Measurements from ENCODE around the gene SESTD1.

SESTD1 gene

GRCh38 chr2:179264368-179265081, at the start of gene SESTD1:
Gene SESTD1, minus strand, starts transcription at chr2:179264832. Its CDS starts 72,991 bp downstream, at chr2:179191841.
- peak within 1 kb of the TSS; percentile 95 for H3K27ac Mint-ChIP-seq

GRCh38 chr2:179313057-179313456, 48.4 kb upstream of the SESTD1 start:
- DNase-seq, result no peak
- H3K4me1 Mint-ChIP-seq, result peaks cover 0 to 2% of the 10 kb centered on the region in 2 donors
- H3K9me3 Mint-ChIP-seq, result peaks cover 5 to 8% of the 10 kb centered on the region in 2 donors
- H3K4me3 Mint-ChIP-seq, result no peak overlapping the region
- no peak for ATAC-seq (replicated peaks)
- no peak overlapping the region for H3K27ac Mint-ChIP-seq
- H3K36me3 Mint-ChIP-seq, result peaks cover 6% of the 10 kb centered on the region in 2 donors
- peaks cover 0 to 14% of the 10 kb centered on the region in 2 donors for H3K27me3 Mint-ChIP-seq

More at GRCh38 chr2:179264368-179265081, at the start of gene SESTD1:
- ATAC-seq (replicated peaks) (peak; percentile 66 to 82), DNase-seq (peak; percentile 60)
- H3K4me1 Mint-ChIP-seq, result peaks cover 23 to 43% of the 10 kb centered on the region in 2 donors
- no peaks in the 10 kb centered on the region for H3K36me3 Mint-ChIP-seq
- H3K27me3 Mint-ChIP-seq, result no peaks in the 10 kb centered on the region
- H3K9me3 Mint-ChIP-seq, result no peaks in the 10 kb centered on the region
- H3K4me3 Mint-ChIP-seq, result peak within 1 kb of the TSS; percentile 90 to 95

DNA sequence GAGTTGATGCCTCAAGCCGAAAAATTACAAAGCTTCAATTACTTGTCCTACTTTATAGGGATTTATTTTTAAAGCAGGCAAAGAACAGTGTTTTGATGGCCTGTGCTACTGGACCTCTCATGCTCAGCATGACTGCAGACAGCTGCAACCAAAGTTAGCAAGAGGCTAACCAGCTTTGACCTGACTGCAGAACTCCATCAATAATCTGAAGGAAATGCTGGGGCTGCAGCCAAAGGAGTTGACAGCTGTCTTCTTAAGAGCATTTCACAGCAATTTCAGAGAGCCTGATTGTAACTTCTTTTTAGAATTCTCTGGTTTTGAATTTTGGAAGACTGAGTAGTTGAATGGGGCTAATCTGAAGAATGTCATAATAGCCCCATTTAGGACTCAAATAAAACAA, 46.5 kb upstream of the SESTD1 start:
- DNase-seq, result no peak
- H3K36me3 Mint-ChIP-seq, result peaks cover 6% of the 10 kb centered on the region in 2 donors
- H3K27me3 Mint-ChIP-seq, result peaks cover 0 to 11% of the 10 kb centered on the region in 2 donors
- H3K9me3 Mint-ChIP-seq, result peaks cover 5 to 7% of the 10 kb centered on the region in 2 donors
- H3K4me1 Mint-ChIP-seq, result peaks cover 0 to 2% of the 10 kb centered on the region in 2 donors
- no peak overlapping the region for H3K27ac Mint-ChIP-seq
- ATAC-seq (replicated peaks), result no peak
- H3K4me3 Mint-ChIP-seq, result no peak overlapping the region

GRCh38 chr2:179307616-179308371, 43.2 kb upstream of the SESTD1 start:
- Mint-ChIP-seq H3K27me3 (no peaks in the 10 kb centered on the region), H3K9me3 (peaks cover 0 to 2% of the 10 kb centered on the region in 2 donors), H3K4me1 (peaks cover 0 to 2% of the 10 kb centered on the region in 2 donors)

GRCh38 chr2:179305125-179305524, 40.5 kb upstream of the SESTD1 start:
- Mint-ChIP-seq H3K4me1 (peaks cover 0 to 2% of the 10 kb centered on the region in 2 donors), H3K27ac (no peak overlapping the region), H3K4me3 (no peak overlapping the region), H3K9me3 (peaks cover 4 to 7% of the 10 kb centered on the region in 2 donors), H3K36me3 (peaks cover 3 to 4% of the 10 kb centered on the region in 2 donors), H3K27me3 (no peaks in the 10 kb centered on the region)
- no peak for DNase-seq
- ATAC-seq (replicated peaks), result no peak

More at GRCh38 chr2:179307616-179308371, 43.2 kb upstream of the SESTD1 start:
- H3K36me3 Mint-ChIP-seq, result peaks cover 0 to 1% of the 10 kb centered on the region in 2 donors
- DNase-seq (no peak), ATAC-seq (replicated peaks) (no peak)
- no peak overlapping the region for H3K4me3 Mint-ChIP-seq
- H3K27ac Mint-ChIP-seq, result no peak overlapping the region

- Mint-ChIP-seq H3K4me1 (peaks cover 0 to 2% of the 10 kb centered on the region in 2 donors), H3K36me3 (peaks cover 3 to 4% of the 10 kb centered on the region in 2 donors), H3K4me3 (no peak overlapping the region), H3K27ac (no peak overlapping the region), H3K27me3 (no peaks in the 10 kb centered on the region), H3K9me3 (peaks cover 4 to 7% of the 10 kb centered on the region in 2 donors)
- DNase-seq, result no peak
- ATAC-seq (replicated peaks), result no peak
Observed at GRCh38 chr2:179304424-179304823, 39.8 kb upstream of the SESTD1 start.

GRCh38 chr2:179302764-179303571, 38.3 kb upstream of the SESTD1 start:
- Mint-ChIP-seq H3K36me3 (peaks cover 3% of the 10 kb centered on the region in 2 donors), H3K4me1 (no peaks in the 10 kb centered on the region), H3K9me3 (peaks cover 4 to 6% of the 10 kb centered on the region in 2 donors), H3K4me3 (no peak overlapping the region), H3K27ac (no peak overlapping the region), H3K27me3 (no peaks in the 10 kb centered on the region)
- no peak for ATAC-seq (replicated peaks)
- no peak for DNase-seq

DNA sequence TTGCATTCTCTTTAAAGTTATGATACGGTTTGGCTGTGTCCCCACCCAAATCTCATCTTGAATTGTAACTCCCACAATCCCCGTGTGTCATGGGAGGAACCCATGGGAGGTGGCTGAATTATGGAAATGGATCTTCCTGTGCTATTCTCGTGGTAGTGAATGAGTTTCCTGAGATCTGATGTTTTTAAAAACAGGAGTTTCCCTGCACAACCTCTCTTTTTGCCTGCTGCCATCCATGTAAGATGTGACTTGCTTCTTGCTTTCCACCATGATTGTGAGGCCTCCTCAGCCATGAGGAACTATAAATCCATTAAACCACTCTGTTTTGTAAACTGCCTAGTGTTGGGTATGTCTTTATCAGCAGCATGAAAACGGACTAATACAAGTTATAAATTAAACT, 37.5 kb upstream of the SESTD1 start:
- Mint-ChIP-seq H3K4me1 (no peaks in the 10 kb centered on the region), H3K27ac (no peak overlapping the region), H3K4me3 (no peak overlapping the region), H3K36me3 (peaks cover 3% of the 10 kb centered on the region in 2 donors), H3K9me3 (peaks cover 4 to 6% of the 10 kb centered on the region in 2 donors), H3K27me3 (no peaks in the 10 kb centered on the region)
- DNase-seq (no peak), ATAC-seq (replicated peaks) (no peak)

DNA sequence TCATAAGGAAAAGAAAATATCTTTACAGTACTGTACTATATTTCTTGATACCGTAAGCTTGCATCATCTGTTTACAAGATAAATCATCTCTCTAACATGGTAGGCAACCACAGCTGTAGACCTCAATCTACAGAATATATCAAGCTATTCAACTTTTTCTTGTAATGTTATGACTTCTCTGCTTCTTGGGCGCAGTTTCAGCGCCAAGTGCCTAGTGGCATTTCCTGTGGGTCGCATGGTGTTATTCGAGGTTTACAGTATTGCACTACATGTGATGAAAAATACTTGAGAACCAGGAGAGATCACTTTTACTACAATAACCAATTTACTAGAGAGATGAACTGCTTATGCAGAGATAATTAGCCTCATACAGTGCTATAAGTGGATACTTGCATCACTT, 34.0 kb upstream of the SESTD1 start:
- Mint-ChIP-seq H3K27me3 (no peaks in the 10 kb centered on the region), H3K9me3 (peaks cover 4 to 6% of the 10 kb centered on the region in 2 donors), H3K4me3 (no peak overlapping the region), H3K36me3 (peaks cover 3% of the 10 kb centered on the region in 2 donors), H3K27ac (no peak overlapping the region), H3K4me1 (no peaks in the 10 kb centered on the region)
- DNase-seq, result no peak
- no peak for ATAC-seq (replicated peaks)

DNA sequence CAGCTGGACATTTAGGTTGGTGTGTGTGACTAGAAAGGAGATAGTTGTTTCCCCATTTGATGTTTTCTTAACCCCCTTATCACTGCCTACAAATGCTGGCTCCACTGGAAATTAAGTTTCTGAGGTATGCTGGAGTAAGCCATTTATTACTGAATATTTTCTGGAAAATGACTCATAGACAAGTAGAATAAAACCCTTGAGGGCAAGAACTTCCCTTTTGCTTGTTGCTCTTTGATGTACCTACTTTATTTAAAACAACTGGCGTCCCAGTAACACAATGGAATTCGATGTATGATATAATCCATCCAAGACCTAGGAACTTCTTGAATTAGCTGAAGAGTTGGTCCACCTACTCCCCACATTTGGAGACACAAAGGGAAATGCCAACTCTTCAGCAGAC, 33.3 kb upstream of the SESTD1 start:
- ATAC-seq (replicated peaks), result no peak
- no peak overlapping the region for H3K4me3 Mint-ChIP-seq
- no peaks in the 10 kb centered on the region for H3K4me1 Mint-ChIP-seq
- peaks cover 4 to 6% of the 10 kb centered on the region in 2 donors for H3K9me3 Mint-ChIP-seq
- no peak for DNase-seq
- no peak overlapping the region for H3K27ac Mint-ChIP-seq
- H3K27me3 Mint-ChIP-seq, result no peaks in the 10 kb centered on the region
- peaks cover 3% of the 10 kb centered on the region in 2 donors for H3K36me3 Mint-ChIP-seq

- Mint-ChIP-seq H3K27me3 (no peaks in the 10 kb centered on the region), H3K36me3 (no peaks in the 10 kb centered on the region), H3K27ac (peak overlapping the region; percentile 81), H3K4me1 (no peaks in the 10 kb centered on the region), H3K9me3 (no peaks in the 10 kb centered on the region), H3K4me3 (no peak overlapping the region)
- DNase-seq (no peak), ATAC-seq (replicated peaks) (no peak)
Observed at GRCh38 chr2:179290329-179290728, 25.7 kb upstream of the SESTD1 start.

DNA sequence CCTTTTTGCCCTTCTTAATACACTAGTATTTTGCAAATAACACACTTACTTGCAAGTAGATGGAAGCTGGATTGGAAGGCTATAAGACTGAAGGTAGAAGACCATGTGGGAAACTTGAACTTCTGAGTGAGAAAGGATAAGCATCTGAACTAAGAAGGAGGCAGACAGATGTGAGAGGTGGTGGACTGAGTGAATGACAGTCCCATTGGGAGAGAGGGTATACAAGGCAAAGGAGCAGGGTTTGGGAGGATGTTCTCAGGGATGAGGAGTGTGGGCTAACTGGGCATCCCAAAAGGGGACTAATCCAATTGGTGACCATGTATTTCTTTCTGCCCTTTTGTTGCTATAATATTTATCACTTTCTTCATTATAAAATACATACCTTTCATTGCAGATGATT, 20.4 kb upstream of the SESTD1 start:
- ATAC-seq (replicated peaks) (no peak), DNase-seq (no peak)
- Mint-ChIP-seq H3K4me3 (no peak overlapping the region), H3K9me3 (no peaks in the 10 kb centered on the region), H3K4me1 (no peaks in the 10 kb centered on the region), H3K36me3 (no peaks in the 10 kb centered on the region), H3K27me3 (no peaks in the 10 kb centered on the region), H3K27ac (no peak overlapping the region)

DNA sequence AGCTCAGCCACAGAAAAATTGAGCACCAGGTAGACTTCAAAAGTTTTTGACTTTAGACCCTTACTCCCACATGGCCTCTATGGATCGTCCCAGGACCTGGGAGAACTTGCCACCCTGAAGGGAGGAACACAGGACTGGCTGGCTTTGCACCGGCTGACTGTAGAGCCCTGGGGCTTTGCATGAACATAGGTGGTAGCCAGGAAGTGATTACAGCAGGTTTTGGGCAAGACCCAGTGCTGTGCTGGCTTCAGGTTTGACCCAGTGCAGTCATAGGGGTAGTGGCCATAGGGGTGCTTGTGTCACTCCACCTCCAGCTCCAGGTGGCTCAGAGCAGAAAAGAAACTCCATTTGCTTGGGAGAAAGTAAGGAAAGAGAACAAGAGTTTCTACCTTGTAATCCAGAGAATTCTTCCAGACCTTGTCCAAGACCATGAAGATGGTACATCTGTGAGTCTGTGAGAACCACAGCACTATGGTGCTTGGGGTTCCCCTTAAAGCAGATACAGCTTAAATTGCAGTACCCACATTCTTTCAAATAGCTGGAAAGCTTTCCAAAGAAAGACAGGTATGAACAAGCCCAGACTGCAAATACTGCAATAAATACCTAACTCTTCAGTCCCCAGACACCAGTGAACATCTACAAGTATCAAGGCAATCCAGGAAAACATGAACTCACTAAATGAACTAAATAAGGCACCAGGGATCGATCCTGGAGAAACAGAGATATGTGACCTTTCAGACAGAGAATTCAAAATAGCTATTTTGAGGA, 13.0 kb upstream of the SESTD1 start:
- H3K4me3 Mint-ChIP-seq, result no peak overlapping the region
- ATAC-seq (replicated peaks) (no peak), DNase-seq (no peak)
- H3K36me3 Mint-ChIP-seq, result no peaks in the 10 kb centered on the region
- peaks cover 23 to 29% of the 10 kb centered on the region in 2 donors for H3K4me1 Mint-ChIP-seq
- H3K27ac Mint-ChIP-seq, result no peak overlapping the region
- no peaks in the 10 kb centered on the region for H3K9me3 Mint-ChIP-seq
- H3K27me3 Mint-ChIP-seq, result no peaks in the 10 kb centered on the region
